H1 (cell line): ENCODE data around the gene CFAP74. TPM values are rescaled to one million over a fixed set of nuclear protein-coding genes. Genes with fewer than 3 reads are reported as not detected.
A peak's percentile ranks its signal among the peaks of the same experiment; 100 is the strongest.

ENCODE experiments used
- CTCF ChIA-PET: fragments of 300-600 bp; sonication (Branson Sonifier 250); formaldehyde crosslinking; loops from one replicate; lab custom pipeline; 2021; ENCODE audit not compliant: partially characterized antibody; lab: Charles Lee
- POLR2A ChIA-PET: fragments of 300-600 bp; sonication (Branson Sonifier 250); formaldehyde crosslinking; loops from one replicate; lab custom pipeline; 2021; ENCODE audit warnings: inconsistent platforms; ENCODE audit not compliant: partially characterized antibody; lab: Charles Lee
- DNase-seq, 2 experiments: peaks; one replicate each; pipeline versions ENCODE4 v3.0.0 to v3.0.0-alpha.2; 2010 to 2022; ENCODE audit warnings: low spot score in 2 of 2, low read depth in 1 of 2, mixed read lengths in 1 of 2
- FAIRE-seq: peaks from 2 replicates; lab custom pipeline; 2011; peaks lifted over from hg19 to GRCh38; lab: Jason Lieb, UNC
- H2AFZ ChIP-seq: 2 replicates; pipeline ENCODE4 v1.8.1; 2012; ENCODE audit warnings: low read length, inconsistent platforms
- H2AK5ac ChIP-seq: 2 replicates; pipeline ENCODE4 v1.6.1; 2013; ENCODE audit warnings: low read depth, low read length
- H2BK120ac ChIP-seq: replicated peaks from 2 replicates; pipeline ENCODE3; 2013; ENCODE audit warnings: low read depth, low read length, inconsistent platforms
- H2BK12ac ChIP-seq: 2 replicates; pipeline ENCODE4 v1.6.1; 2013; ENCODE audit warnings: low read depth, low read length
- H2BK15ac ChIP-seq: 2 replicates; pipeline ENCODE4 v1.6.1; 2013; ENCODE audit warnings: low read length
- H2BK20ac ChIP-seq: 2 replicates; pipeline ENCODE4 v1.6.1; 2013; ENCODE audit warnings: low read length
- H2BK5ac ChIP-seq: 2 replicates; pipeline ENCODE4 v1.6.1; 2013; ENCODE audit warnings: low read depth, low read length
- H3K14ac ChIP-seq: 2 replicates; pipeline ENCODE4 v1.6.1; 2013; ENCODE audit warnings: inconsistent platforms; ENCODE audit not compliant: insufficient read length
- H3K18ac ChIP-seq: 2 replicates; pipeline ENCODE4 v1.6.1; 2013; ENCODE audit warnings: low read length; ENCODE audit errors: extremely low read depth
- H3K23ac ChIP-seq: 2 replicates; pipeline ENCODE4 v1.6.1; 2013; ENCODE audit warnings: inconsistent platforms; ENCODE audit not compliant: insufficient read length
- H3K23me2 ChIP-seq: 2 replicates; pipeline ENCODE4 v1.6.1; 2013; ENCODE audit warnings: low read depth, low read length
- H3K27ac ChIP-seq: 2 replicates; pipeline ENCODE4 v1.6.1; 2011; ENCODE audit warnings: low read depth, low read length, inconsistent platforms
- H3K27me3 ChIP-seq, 4 experiments: replicated peaks in 1 of 4; 1 replicate in 1 of 4; 2 replicates in 3 of 4; pipeline versions ENCODE4 v1.6.1 to v1.8.1; 2011 to 2013; ENCODE audit warnings: low read length in 3 of 4, mild to moderate bottlenecking in 3 of 4, inconsistent platforms in 2 of 4, mixed read lengths in 2 of 4, moderate library complexity in 1 of 4; ENCODE audit not compliant: control insufficient read depth in 3 of 4, insufficient read depth in 3 of 4; ENCODE audit errors: extremely low read depth in 1 of 4
- H3K36me3 ChIP-seq, 4 experiments: 2 replicates each; pipeline versions ENCODE4 v1.6.1 to v1.8.1; 2011 to 2013; ENCODE audit warnings: mild to moderate bottlenecking in 4 of 4, low read length in 3 of 4, moderate library complexity in 2 of 4, control low read depth in 1 of 4, inconsistent platforms in 1 of 4; ENCODE audit not compliant: insufficient read depth in 4 of 4, control insufficient read depth in 2 of 4
- H3K4ac ChIP-seq: replicated peaks from 2 replicates; pipeline ENCODE3; 2013; ENCODE audit warnings: low read length, low read depth, mixed read lengths, inconsistent platforms; ENCODE audit not compliant: insufficient read length
- H3K4me1 ChIP-seq, 4 experiments: replicated peaks in 1 of 4; 1 replicate in 1 of 4; 2 replicates in 3 of 4; pipeline versions ENCODE4 v1.6.1 to v1.8.1; 2011 to 2013; ENCODE audit warnings: low read length in 3 of 4, inconsistent platforms in 2 of 4, mixed read lengths in 1 of 4; ENCODE audit not compliant: insufficient read depth in 4 of 4, control insufficient read depth in 3 of 4
- H3K4me2 ChIP-seq, 2 experiments: 2 replicates each; pipeline versions ENCODE4 v1.6.1 to v1.8.1; 2011 to 2013; ENCODE audit warnings: low read depth in 2 of 2, low read length in 2 of 2, control low read depth in 1 of 2, inconsistent platforms in 1 of 2, mild to moderate bottlenecking in 1 of 2; ENCODE audit not compliant: insufficient read depth in 1 of 2
- H3K4me3 ChIP-seq, 4 experiments: fragments of 200-600, 300-600 bp in 1 of 4; sonication (generic), shearing (Covaris generic), sonication (Bioruptor Twin) in 1 of 4; 2 replicates each; pipeline versions ENCODE4 v1.5.1 to v1.8.1; 2011 to 2016; ENCODE audit warnings: low read length in 4 of 4, low read depth in 3 of 4, control low read depth in 2 of 4, inconsistent platforms in 2 of 4, mild to moderate bottlenecking in 2 of 4, mixed read lengths in 1 of 4, moderate library complexity in 1 of 4; ENCODE audit not compliant: insufficient read depth in 2 of 4; ENCODE audit errors: extremely low read depth in 1 of 4
- H3K56ac ChIP-seq: replicated peaks from 2 replicates; pipeline ENCODE3; 2013; ENCODE audit warnings: low read depth, mild to moderate bottlenecking, mixed read lengths, low read length, inconsistent platforms; ENCODE audit not compliant: insufficient read length
- H3K79me1 ChIP-seq: 2 replicates; pipeline ENCODE4 v1.6.1; 2013; ENCODE audit warnings: low read depth, low read length, control low read depth
- H3K79me2 ChIP-seq, 2 experiments: 2 replicates each; pipeline versions ENCODE4 v1.6.1 to v1.8.1; 2012 to 2013; ENCODE audit warnings: low read length in 2 of 2, mild to moderate bottlenecking in 2 of 2, inconsistent platforms in 1 of 2; ENCODE audit not compliant: insufficient read depth in 2 of 2, control insufficient read depth in 1 of 2
- H3K9ac ChIP-seq, 4 experiments: replicated peaks in 1 of 4; 1 replicate in 1 of 4; 2 replicates in 3 of 4; pipeline versions ENCODE4 v1.6.1 to v1.8.1; 2011 to 2013; ENCODE audit warnings: low read depth in 3 of 4, low read length in 3 of 4, control low read depth in 2 of 4, mild to moderate bottlenecking in 2 of 4, moderate library complexity in 2 of 4, inconsistent platforms in 1 of 4; ENCODE audit errors: extremely low read depth in 1 of 4
- H3K9me3 ChIP-seq, 2 experiments: 2 replicates each; pipeline versions ENCODE4 v1.6.1 to v1.8.1; 2012 to 2013; ENCODE audit warnings: mild to moderate bottlenecking in 2 of 2, moderate library complexity in 2 of 2, control low read depth in 1 of 2, inconsistent platforms in 1 of 2, low read depth in 1 of 2, low read length in 1 of 2, mixed read lengths in 1 of 2; ENCODE audit not compliant: insufficient read depth in 2 of 2
- H4K20me1 ChIP-seq, 2 experiments: replicated peaks in 1 of 2; 2 replicates each; pipeline versions ENCODE3 to v1.8.1; 2011 to 2013; ENCODE audit warnings: inconsistent platforms in 2 of 2, low read length in 2 of 2, mild to moderate bottlenecking in 1 of 2; ENCODE audit not compliant: insufficient read depth in 2 of 2, control insufficient read depth in 1 of 2
- H4K5ac ChIP-seq: 2 replicates; pipeline ENCODE4 v1.6.1; 2013; ENCODE audit warnings: low read length, low read depth, mixed read lengths, inconsistent platforms; ENCODE audit not compliant: insufficient read length
- H4K8ac ChIP-seq: 2 replicates; pipeline ENCODE4 v1.8.0; 2013; ENCODE audit warnings: mild to moderate bottlenecking, moderate library complexity, low read length, inconsistent platforms; ENCODE audit not compliant: insufficient read depth; ENCODE audit errors: extremely low read depth
- H4K91ac ChIP-seq: replicated peaks from 2 replicates; pipeline ENCODE3; 2013; ENCODE audit warnings: low read length, mixed read lengths, inconsistent platforms; ENCODE audit not compliant: insufficient read length
- CTBP2 ChIP-seq: IDR thresholded peaks from 2 replicates; pipeline ENCODE4 v1.7.0; 2011; ENCODE audit warnings: borderline replicate concordance, mild to moderate bottlenecking, moderate library complexity, mixed read lengths, low read length; ENCODE audit not compliant: insufficient read depth, insufficient read length
- EP300 ChIP-seq, 2 experiments: IDR thresholded peaks; 1 replicate in 1 of 2; 2 replicates in 1 of 2; pipeline ENCODE4 v1.6.1; 2011 to 2012; ENCODE audit warnings: low read depth in 2 of 2, low read length in 2 of 2, mild to moderate bottlenecking in 2 of 2, borderline replicate concordance in 1 of 2, inconsistent platforms in 1 of 2, moderate library complexity in 1 of 2
- EZH2 ChIP-seq: fragments of 200-600 bp; sonication (generic); IDR thresholded peaks from 2 replicates; pipeline ENCODE4 v1.7.1; 2012; ENCODE audit warnings: low read depth, mild to moderate bottlenecking, moderate library complexity, low read length, inconsistent platforms; ENCODE audit not compliant: severe bottlenecking
- GABPA ChIP-seq: IDR thresholded peaks from 2 replicates; pipeline ENCODE4 v1.6.1; 2011; ENCODE audit warnings: mild to moderate bottlenecking, low read length, moderate library complexity, borderline replicate concordance; ENCODE audit not compliant: insufficient read depth
- GTF2F1 ChIP-seq: IDR thresholded peaks from 2 replicates; pipeline ENCODE4 v1.6.1; 2012; ENCODE audit warnings: low read depth, low read length, improper control_type of control experiment, borderline replicate concordance
- RFX5 ChIP-seq: IDR thresholded peaks from 2 replicates; pipeline ENCODE4 v1.6.1; 2011; ENCODE audit warnings: low read depth, low read length, improper control_type of control experiment, borderline replicate concordance
- TAF1 ChIP-seq: IDR thresholded peaks from 2 replicates; pipeline ENCODE4 v1.6.1; 2011; ENCODE audit warnings: mild to moderate bottlenecking, low read depth, low read length
- WGBS, 2 experiments: shearing (Covaris generic) in 1 of 2; methylation state at CpG; one replicate each; pipeline versions ENCODE4 v1.1.6 to v1.1.7; 2013 to 2015; ENCODE audit warnings: low lambda C conversion rate in 2 of 2, mixed read lengths in 2 of 2, inconsistent platforms in 1 of 2, low coverage in 1 of 2, missing lambda C conversion rate in 1 of 2; ENCODE audit not compliant: insufficient replicate concordance in 2 of 2, insufficient coverage in 1 of 2, insufficient read length in 1 of 2; ENCODE audit errors: extremely low coverage in 1 of 2, missing lambda C conversion rate in 1 of 2; 5-methylcytosine and 5-hydroxymethylcytosine counted together
- polyA plus RNA-seq, 7 experiments: library from polyadenylated mRNA; depleted of rRNA in 3 of 7; stranded (reverse) in 5 of 7; unstranded in 2 of 7; fragments of >200 nt in 5 of 7; fragments of 200-250 nt in 2 of 7; gene quantifications; 1 replicate in 5 of 7; 2 replicates in 1 of 7; 4 replicates in 1 of 7; pipeline versions ENCODE4 v1.2.1 to v1.2.3, GENCODE V29; 2011 to 2013; ENCODE audit warnings: missing spikeins in 2 of 7, mixed read lengths in 2 of 7
- total RNA-seq: library from RNA; stranded (reverse); fragmentation: NEBNext Ultra II Directional; extraction: Animal tissue kit (Norgen Biotek cat#: 25700); gene quantifications from 2 replicates; pipeline ENCODE4 v1.2.1, GENCODE V29; 2021
- TF ChIP-seq, protein P1 (sequence below): IDR thresholded peaks from 2 replicates; pipeline ENCODE4 v1.6.1; 2012; ENCODE audit warnings: inconsistent platforms
- TF ChIP-seq, protein P2 (sequence below): IDR thresholded peaks from 2 replicates; pipeline ENCODE4 v1.6.1; 2012; ENCODE audit warnings: inconsistent platforms

CFAP74 gene
- total and polyA plus RNA-seq, 2 of the 8 experiments (the other 6 are each of a cell fraction or from before 2014, with no cell fraction given): 0.09 to 0.20 TPM

DNA sequence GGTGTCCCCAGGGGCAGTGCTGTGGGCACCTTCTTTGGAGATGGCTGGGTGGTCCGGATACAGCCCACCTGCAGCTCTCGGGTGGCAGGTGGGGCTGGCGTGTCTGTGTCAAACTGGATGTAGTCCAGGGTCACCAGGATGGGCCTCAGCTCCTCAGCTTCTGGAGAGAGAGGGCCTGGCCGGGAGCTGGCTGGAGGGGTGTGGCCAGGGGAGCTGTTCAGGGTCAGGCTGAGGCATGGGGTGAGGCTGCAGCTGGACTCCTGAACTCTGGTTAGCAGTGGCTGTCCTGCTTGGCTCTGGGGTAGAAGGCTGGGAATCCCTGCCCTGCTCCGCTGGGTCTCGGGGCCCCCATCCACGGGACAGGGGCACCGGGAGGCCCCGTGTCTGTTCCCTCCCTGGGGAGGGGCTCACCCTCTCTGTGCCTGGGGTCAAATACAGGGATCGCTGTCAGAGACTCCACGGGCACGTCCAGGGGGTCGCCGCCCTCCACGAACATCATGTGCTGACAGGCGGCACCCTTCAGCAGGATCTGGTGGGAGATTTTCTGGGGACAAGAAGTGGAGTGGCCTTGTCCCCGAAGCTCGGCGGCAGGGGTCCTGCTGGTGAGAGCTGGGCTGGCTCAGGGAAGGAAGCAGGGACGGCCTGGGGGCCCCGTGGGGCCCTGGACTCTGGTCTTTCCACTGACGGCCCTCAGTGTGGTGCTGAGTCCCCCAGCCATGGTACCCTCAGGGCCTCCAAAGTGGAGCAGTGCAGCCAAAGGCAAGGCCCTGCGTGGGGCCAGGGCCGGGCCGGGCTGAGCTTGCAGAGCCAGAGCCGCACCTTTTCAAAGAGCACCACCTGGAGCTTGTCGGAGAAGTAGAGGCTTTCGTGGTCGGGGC lies 80.4 kb downstream of the CFAP74 start:
- Histone ChIP-seq H2BK12ac (peak overlapping the region; percentile 39; the same call in 1 of the 2 replicates), H3K27ac (no peak overlapping the region), H2BK20ac (no peak overlapping the region), H3K14ac (no peak overlapping the region), H3K23ac (no peak overlapping the region), H4K8ac (no peak overlapping the region; the same call in 1 of the 2 replicates), H2AK5ac (no peak overlapping the region), H4K20me1 (no peaks in the 10 kb centered on the region), H4K5ac (no peak overlapping the region), H3K79me2 (no peaks in the 10 kb centered on the region), H3K4me3 (no peak overlapping the region), H3K36me3 (no peaks in the 10 kb centered on the region), H2BK15ac (no peak overlapping the region), H3K18ac (no peak overlapping the region), H2AFZ (no peak overlapping the region), H3K4me2 (no peak overlapping the region), H3K9ac (no peak overlapping the region), H3K56ac (no peak overlapping the region), H3K23me2 (peaks cover 4% of the 10 kb centered on the region; the same call in 1 of the 2 replicates), H2BK120ac (no peak overlapping the region), H2BK5ac (no peak overlapping the region), H3K4me1 (peaks cover 0 to 11% (median 9%) of the 10 kb centered on the region in 4 experiments; a peak in 6 of 7 replicates), H4K91ac (peak overlapping the region; percentile 54), H3K4ac (no peak overlapping the region), H3K27me3 (peaks cover 0 to 2% (median under 1%) of the 10 kb centered on the region in 4 experiments; a peak in 1 of 7 replicates), H3K9me3 (peaks cover 0 to 15% of the 10 kb centered on the region in 2 experiments; a peak in 1 of 4 replicates), H3K79me1 (no peaks in the 10 kb centered on the region)
- no peak for FAIRE-seq
- WGBS, 2 experiments: 93% methylated on average over 22 of the region's 29 CpGs; no CpG with 5 or more reads in 1 of the 2 experiments
- DNase-seq: no peak
- ChIA-PET CTCF (interaction anchor here (0.6 to 3.4 kb wide), 8 partner anchors 21 to 123 kb away, joined by 3 to 21 read pairs (median 4); no protein-coding TSS in a partner anchor), POLR2A (interaction anchor here (0.6 kb wide), 1 partner anchor 419 kb away, joined by 3 read pairs; no protein-coding TSS in a partner anchor)
- TF ChIP-seq, protein P1, sequence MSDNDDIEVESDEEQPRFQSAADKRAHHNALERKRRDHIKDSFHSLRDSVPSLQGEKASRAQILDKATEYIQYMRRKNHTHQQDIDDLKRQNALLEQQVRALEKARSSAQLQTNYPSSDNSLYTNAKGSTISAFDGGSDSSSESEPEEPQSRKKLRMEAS: no peak
- no peak for TF ChIP-seq CTBP2
- no peak for TF ChIP-seq TAF1
- TF ChIP-seq GABPA: no peak
- TF ChIP-seq, protein P2, sequence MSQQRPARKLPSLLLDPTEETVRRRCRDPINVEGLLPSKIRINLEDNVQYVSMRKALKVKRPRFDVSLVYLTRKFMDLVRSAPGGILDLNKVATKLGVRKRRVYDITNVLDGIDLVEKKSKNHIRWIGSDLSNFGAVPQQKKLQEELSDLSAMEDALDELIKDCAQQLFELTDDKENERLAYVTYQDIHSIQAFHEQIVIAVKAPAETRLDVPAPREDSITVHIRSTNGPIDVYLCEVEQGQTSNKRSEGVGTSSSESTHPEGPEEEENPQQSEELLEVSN: no peak
- TF ChIP-seq EZH2: no peak
- TF ChIP-seq RFX5: no peak
- TF ChIP-seq GTF2F1: no peak
- no peak for TF ChIP-seq EP300 (IDR thresholded peaks at IDR 0.05; ENCODE audit: borderline replicate concordance in 1 of 2, low read depth in 2 of 2, low read length in 2 of 2)
